Stimulated activated CD8-positive, alpha-beta memory T cell treated with anti-CD3 and anti-CD28 coated beads, Interleukin-7, amount 100 ng/mL, for 24 hours (primary cell): Measurements from ENCODE around the gene F11R.
"Not testable (repeated sequence)": the region's sequence is repeated elsewhere in the genome, so short reads cannot be mapped to it uniquely, and the experiment has no call there.

Source experiments
- DNase-seq: peaks from one replicate; pipeline ENCODE4 v3.0.0-alpha.2; 2020; ENCODE audit warnings: low read depth

Gene F11R

GRCh38 chr1:160971618-160972056 is 49.3 kb downstream of the F11R start:
- no peak for DNase-seq

GRCh38 chr1:160963521-160963920 is 57.4 kb downstream of the F11R start:
- DNase-seq = no peak

- DNase-seq = no peak
Observed at GRCh38 chr1:160961419-160961818, 59.5 kb downstream of the F11R start.

- no peak for DNase-seq
Observed at GRCh38 chr1:160956966-160957365, 64.0 kb downstream of the F11R start.

- DNase-seq = no peak
Observed at GRCh38 chr1:160954158-160955104, 66.5 kb downstream of the F11R start, which contains the start of gene ITLN2. TSS of gene ITLN2 (minus strand) at chr1:160954809. CDS start at chr1:160954741, 68 bp downstream.

GRCh38 chr1:160953030-160953429 is 67.9 kb downstream of the F11R start:
- no peak for DNase-seq

GRCh38 chr1:160952129-160952510 is 68.8 kb downstream of the F11R start:
- DNase-seq = no peak

GRCh38 chr1:160951443-160952128 is 69.4 kb downstream of the F11R start:
- peak; percentile 42 for DNase-seq

- DNase-seq = no peak
Observed at GRCh38 chr1:160950657-160951056, 70.3 kb downstream of the F11R start.

- no peak for DNase-seq
Observed at GRCh38 chr1:160949881-160950280, 71.1 kb downstream of the F11R start.

GRCh38 chr1:160949216-160949880 is 71.6 kb downstream of the F11R start:
- DNase-seq = not testable (repeated sequence)

- not testable (repeated sequence) for DNase-seq
Observed at GRCh38 chr1:160947174-160947759, 73.7 kb downstream of the F11R start.

- DNase-seq = not testable (repeated sequence)
Observed at GRCh38 chr1:160945881-160946280, 75.1 kb downstream of the F11R start.
